SHP77 treated with DMSO at 0.1 percent for 48 hours (cell line): ENCODE results near the gene EIF4A2.

Source experiments
- DNase-seq: peaks from one replicate; lab custom pipeline; 2025; lab: John Stamatoyannopoulos, UW

Gene EIF4A2

DNA sequence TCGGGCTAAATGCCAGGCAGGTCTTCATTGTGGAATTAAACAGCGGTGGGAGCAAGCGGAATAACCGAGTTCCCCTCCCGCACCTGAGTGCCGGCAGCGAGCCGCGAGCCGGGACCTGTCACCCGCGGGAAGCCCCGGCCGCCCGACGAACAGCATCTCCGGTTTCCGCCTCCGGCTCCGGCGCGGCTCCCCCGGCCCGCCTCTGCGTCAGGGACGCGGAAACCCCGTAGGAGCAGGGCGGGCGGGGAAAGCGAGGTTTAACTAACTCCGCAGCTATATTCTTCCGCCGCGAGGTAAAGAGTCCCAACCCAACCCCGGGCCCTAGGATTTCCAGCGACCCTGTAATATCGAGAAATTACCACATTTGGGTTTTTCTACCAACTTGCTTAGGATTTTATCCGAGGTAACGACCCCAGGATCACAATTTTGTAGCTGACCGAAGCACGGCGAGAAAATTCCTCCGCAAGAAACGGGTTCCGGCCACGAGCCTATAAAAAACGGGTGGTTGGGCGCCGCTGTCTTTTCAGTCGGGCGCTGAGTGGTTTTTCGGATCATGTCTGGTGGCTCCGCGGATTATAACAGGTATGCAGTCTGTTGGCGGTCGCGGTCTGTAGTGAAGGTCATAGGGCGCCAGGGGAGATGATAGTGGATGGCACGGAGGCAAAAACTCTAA is at the start of gene EIF4A2:
Gene EIF4A2 (plus strand): TSS at position 520 of the 673 bp plus-strand sequence. CDS start 34 bp downstream, at position 554.
- peak; percentile 79 for DNase-seq

DNA sequence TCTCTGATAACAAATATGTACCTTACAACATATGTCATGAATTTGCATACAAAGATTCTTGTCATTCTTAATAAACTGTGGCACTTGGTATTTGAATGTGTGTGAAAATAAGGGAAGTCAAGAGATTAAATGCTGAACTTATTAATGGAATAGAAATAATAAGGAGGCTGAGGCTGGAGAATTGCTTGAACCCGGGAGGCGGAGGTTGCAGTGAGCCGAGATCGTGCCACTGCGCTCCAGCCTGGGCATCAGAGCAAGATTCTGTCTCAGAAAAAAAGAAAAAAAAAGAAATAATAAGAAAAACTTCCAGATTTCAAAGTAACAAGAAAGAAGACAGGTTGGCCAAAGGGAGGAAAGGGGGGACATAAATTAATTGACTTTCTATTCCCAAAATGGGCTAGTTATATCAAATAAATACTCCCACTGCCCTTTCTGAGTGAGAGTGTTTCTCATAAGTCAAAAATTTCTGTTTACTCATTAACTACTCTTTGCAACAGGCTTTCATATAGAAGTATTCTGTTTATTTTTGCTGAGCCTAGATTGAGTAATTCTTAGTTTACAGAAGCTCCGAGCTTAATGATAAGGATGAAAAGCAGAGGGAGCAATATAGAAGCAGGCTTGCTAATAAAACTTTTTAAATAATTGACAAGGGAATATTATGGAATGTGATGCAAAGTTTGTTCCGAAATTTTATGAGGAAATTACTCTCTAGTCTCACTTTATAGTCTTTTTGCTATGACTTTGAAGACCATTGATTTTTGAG is 40.6 kb upstream of the EIF4A2 start:
- DNase-seq = no peak

- no peak for DNase-seq
These were observed 39.7 kb upstream of the EIF4A2 start for GRCh38 chr3:186743666-186744065.

- DNase-seq = no peak
These were observed 37.4 kb upstream of the EIF4A2 start for GRCh38 chr3:186746008-186746407.

- DNase-seq = no peak
These were observed 33.1 kb upstream of the EIF4A2 start for GRCh38 chr3:186750316-186750715.

GRCh38 chr3:186751480-186751879 is 31.9 kb upstream of the EIF4A2 start:
- no peak for DNase-seq

DNA sequence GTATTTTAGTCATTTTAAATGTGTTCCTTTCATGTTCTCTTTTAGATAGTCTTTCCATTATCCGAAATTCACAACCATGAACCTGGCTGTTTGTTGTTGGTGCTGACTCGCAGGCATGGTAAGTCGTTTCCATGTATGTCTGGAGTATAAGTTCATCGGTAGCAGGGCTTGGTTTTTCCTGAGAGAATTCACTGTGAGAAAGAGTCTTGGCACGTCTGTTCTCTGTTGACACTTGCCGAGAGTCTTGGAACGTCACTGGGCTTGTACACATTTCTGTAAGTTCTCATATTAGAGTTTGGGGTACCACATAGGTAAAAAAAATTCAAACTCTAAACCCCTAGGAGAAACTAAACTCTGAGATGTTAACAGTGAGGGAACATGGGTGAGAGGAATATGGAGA is 29.4 kb upstream of the EIF4A2 start:
- DNase-seq = no peak

GRCh38 chr3:186754871-186755270 is 28.5 kb upstream of the EIF4A2 start:
- no peak for DNase-seq

DNA sequence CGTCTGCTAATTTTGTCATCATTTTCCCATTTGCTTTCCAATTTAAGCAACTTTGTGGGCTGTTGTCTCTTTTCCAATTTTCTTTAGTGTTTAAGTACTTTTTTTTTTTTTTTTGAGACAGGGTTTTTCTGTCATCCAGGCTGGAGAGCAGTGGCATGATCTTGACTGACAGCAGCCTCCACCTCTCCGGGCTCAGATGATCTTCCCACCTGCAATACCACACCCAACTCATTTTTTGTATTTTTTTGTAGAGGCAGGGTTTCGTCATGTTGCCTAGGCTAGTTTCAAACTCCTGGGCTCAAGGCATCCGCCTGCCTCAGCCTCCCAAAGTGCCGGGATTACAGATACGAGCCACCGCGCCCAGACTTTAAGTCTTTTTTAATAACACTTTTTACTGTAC is 26.2 kb upstream of the EIF4A2 start:
- DNase-seq = no peak

GRCh38 chr3:186757686-186758220 is 25.6 kb upstream of the EIF4A2 start:
- no peak for DNase-seq

- no peak for DNase-seq
These were observed 24.0 kb upstream of the EIF4A2 start for GRCh38 chr3:186759231-186759930.

GRCh38 chr3:186760141-186760833 is 23.1 kb upstream of the EIF4A2 start:
- DNase-seq = no peak

DNA sequence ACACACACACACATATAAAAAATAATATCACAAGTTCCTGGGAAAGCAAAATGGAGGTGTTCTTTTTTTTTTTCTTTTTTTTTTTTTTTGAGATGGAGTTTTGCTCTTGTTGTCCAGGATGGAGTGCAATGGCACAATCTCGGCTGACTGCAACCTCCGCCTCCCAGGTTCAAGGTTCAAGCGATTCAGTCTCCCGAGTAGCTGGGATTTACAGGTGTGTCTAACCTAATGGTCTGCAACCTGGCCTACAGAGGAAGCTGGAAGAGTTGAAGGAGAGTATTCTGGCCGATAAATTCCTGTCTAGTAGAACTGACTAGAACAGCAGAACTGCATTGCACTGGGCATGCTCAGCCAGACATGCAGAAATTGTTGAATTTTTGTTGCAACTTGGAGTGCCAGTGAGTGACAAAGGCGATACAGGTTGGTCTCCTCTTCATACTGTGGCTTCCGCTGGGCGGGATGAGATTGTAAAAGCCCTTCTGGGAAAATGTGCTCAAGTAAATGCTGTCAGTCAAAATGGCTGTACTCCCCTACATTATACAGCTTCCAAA is 22.4 kb upstream of the EIF4A2 start:
- DNase-seq = no peak

- DNase-seq = no peak
These were observed 11.1 kb upstream of the EIF4A2 start for GRCh38 chr3:186772281-186772694.

DNA sequence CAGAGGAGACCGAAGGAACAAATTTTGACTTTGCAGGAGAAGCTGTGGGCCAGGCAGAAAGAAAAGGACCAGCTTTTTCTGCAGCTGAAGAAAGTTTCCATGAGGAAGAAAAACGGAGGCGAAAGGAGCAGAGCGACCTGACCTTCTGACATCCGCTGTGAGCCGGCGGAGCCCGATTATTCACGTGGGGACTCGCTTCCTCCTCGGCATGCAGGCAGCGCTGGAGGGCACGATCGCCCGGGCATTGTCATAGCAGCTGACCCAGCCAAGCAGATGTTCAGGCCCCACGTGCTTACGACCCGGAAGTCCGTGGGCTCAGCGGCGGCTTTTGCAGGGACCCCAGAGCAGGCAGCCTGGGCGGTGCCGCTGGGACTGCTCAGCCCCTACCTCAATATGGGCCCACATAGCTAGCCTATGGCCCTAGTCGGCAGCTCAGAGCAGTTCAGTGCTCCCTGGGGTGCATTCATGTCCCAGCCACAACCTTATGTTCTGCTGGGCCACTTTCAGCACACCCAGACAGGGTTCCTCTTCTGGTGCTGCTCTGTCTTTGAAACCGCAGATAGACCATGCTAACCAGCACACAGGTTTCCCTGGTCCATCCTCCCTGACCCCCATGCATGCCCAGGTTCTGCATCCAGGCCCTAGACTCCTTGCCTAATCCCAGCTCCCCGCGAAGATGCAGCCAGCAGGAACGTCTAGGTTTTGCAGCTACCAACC is 10.5 kb upstream of the EIF4A2 start:
- DNase-seq = no peak

DNA sequence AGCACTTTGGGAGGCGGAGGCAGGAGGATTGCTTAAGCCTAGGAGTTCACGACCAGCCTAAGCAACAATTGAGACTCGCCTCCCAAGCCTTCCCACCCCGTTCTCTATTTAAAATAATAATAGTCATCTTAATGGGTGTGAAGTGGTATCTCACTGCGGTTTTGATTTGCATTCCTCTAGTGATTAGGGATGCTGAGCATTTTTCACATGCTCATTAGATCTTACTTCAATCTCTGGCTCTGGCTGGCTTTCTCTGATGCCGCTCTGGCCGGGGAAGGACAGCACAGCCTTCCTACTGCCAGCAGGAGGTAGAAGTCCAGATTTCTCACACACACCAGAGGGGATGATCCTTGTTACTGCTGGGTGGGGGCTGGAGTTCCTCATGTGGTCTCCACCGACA is 7.4 kb upstream of the EIF4A2 start:
- no peak for DNase-seq

- DNase-seq = no peak
These were observed 4.2 kb upstream of the EIF4A2 start for GRCh38 chr3:186779204-186779603.

- DNase-seq = peak; percentile 59
These were observed 777 bp upstream of the EIF4A2 start for GRCh38 chr3:186782542-186783057.

- DNase-seq = no peak
These were observed 546 bp downstream of the EIF4A2 start for GRCh38 chr3:186783731-186784515.
